Measurements from ENCODE around the gene GALNS.

DNA sequence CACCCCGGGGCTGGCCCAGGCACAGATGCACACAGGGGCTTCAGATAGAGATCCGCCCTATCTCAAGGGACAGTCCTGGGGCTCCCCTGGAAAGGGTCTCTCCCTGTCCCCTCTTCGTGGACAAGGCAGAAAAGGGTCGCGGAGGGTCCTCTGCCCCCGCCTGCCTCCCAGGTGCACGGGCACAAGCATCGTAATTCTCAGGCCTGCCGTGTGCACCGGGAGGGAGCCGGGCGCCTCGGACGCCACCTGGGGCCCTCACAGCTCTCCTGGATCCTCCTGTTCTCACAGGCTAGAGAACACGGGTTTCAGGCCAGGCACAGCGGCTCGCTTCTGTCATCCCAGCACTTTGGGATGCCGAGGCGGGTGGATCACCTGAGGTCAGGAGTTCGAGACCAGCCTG, 21.6 kb upstream of the GALNS start:
- TF ChIP-seq POLR2A (IDR thresholded peaks at IDR 0.05), result no peak
- no peak for TF ChIP-seq POLR2AphosphoS5 (IDR thresholded peaks at IDR 0.05)
